Ascending aorta (tissue), 2 donors: ENCODE measurements around the gene MEMO1. TPM values are rescaled to one million over a fixed set of nuclear protein-coding genes. Genes with fewer than 3 reads are reported as not detected.
"Not testable (repeated sequence)": the region's sequence is repeated elsewhere in the genome, so short reads cannot be mapped to it uniquely, and the experiment has no call there.

Experiments used
- DNase-seq, 2 donors: peaks; one replicate each; pipeline ENCODE4 v3.0.0-alpha.2; 2019; ENCODE audit warnings: low spot score in 2 of 2
- H3K27ac ChIP-seq, 2 donors: fragments of 200-600 bp; sonication (generic); one replicate each; pipeline ENCODE4 v1.5.1; 2016 to 2017; ENCODE audit warnings: mild to moderate bottlenecking in 1 of 2
- H3K27me3 ChIP-seq: fragments of 200-600 bp; sonication (generic); one replicate; pipeline ENCODE4 v1.5.1; 2017
- H3K36me3 ChIP-seq, 2 donors: fragments of 200-600 bp; sonication (generic); one replicate each; pipeline ENCODE4 v1.5.1; 2016
- H3K4me1 ChIP-seq, 2 donors: fragments of 200-600 bp; sonication (generic); one replicate each; pipeline ENCODE4 v1.5.1; 2016 to 2017; ENCODE audit warnings: mild to moderate bottlenecking in 1 of 2
- H3K4me3 ChIP-seq, 2 donors: fragments of 200-600 bp; sonication (generic); one replicate each; pipeline ENCODE4 v1.5.1; 2016 to 2017; ENCODE audit warnings: mild to moderate bottlenecking in 1 of 2
- H3K9me3 ChIP-seq, 2 donors: fragments of 200-600 bp; sonication (generic); one replicate each; pipeline ENCODE4 v1.5.1; 2016
- CTCF ChIP-seq, 3 experiments: fragments of 200-600 bp in 2 of 3; fragments of 450-650 bp in 1 of 3; sonication (generic) in 2 of 3; IDR thresholded peaks; one replicate each; pipeline ENCODE4 v1.5.1; 2016 to 2019; ENCODE audit warnings: antibody characterized with exemption in 3 of 3, mild to moderate bottlenecking in 1 of 3, moderate library complexity in 1 of 3
- intact Hi-C: fragments of 100-400 bp; cut with DNase I; formaldehyde crosslinking; loops from one replicate; pipeline ENCODE4 v1.15.1; 2023
- total RNA-seq: library from RNA; depleted of rRNA; stranded (reverse); fragments of >200 nt; gene quantifications from one replicate; pipeline ENCODE4 v1.1.0, GENCODE V29; 2016

Gene MEMO1
- total RNA-seq, 1 donor from 2014 or later = 4.6 TPM

- intact Hi-C loops = loop anchor here (1.0 to 2.0 kb wide), 2 partner anchors 24 to 29 kb away; partner anchors contain the start of genes MEMO1 and SPAST
- Histone ChIP-seq H3K27me3 (no peaks in the 10 kb centered on the region), H3K4me3 (peak within 1 kb of the TSS; percentile 85 to 91), H3K27ac (peak within 1 kb of the TSS; percentile 80 to 81), H3K9me3 (no peaks in the 10 kb centered on the region), H3K36me3 (peaks cover 3 to 8% of the 10 kb centered on the region in 2 donors), H3K4me1 (peaks cover 0 to 5% of the 10 kb centered on the region in 2 donors)
- no peak for TF ChIP-seq CTCF (IDR thresholded peaks at IDR 0.05)
- peak; percentile 59 to 93 for DNase-seq
Observed at GRCh38 chr2:32039447-32040219, 28.8 kb upstream of the MEMO1 start, which contains the start of gene DPY30. TSS of gene DPY30 (minus strand) at chr2:32039805. CDS start at chr2:32039456, 349 bp downstream.

GRCh38 chr2:32034198-32034887 lies 23.5 kb upstream of the MEMO1 start:
- intact Hi-C loops = not testable (repeated sequence)

GRCh38 chr2:32018789-32019482 lies 8.1 kb upstream of the MEMO1 start:
- intact Hi-C loops = not testable (repeated sequence)

More at GRCh38 chr2:32034198-32034887, 23.5 kb upstream of the MEMO1 start:
- H3K36me3 ChIP-seq = peaks cover 16% of the 10 kb centered on the region in 2 donors
- not testable (repeated sequence) for DNase-seq, H3K4me3 ChIP-seq, H3K27me3 ChIP-seq, H3K4me1 ChIP-seq, H3K27ac ChIP-seq, H3K9me3 ChIP-seq

GRCh38 chr2:32012872-32013271 lies 2.1 kb upstream of the MEMO1 start:
- intact Hi-C loops = no loop called here
- DNase-seq = no peak
- Histone ChIP-seq H3K27ac (no peak overlapping the region), H3K4me1 (peaks cover 3 to 14% of the 10 kb centered on the region in 2 donors), H3K36me3 (peaks cover 0 to 17% of the 10 kb centered on the region in 2 donors), H3K9me3 (no peaks in the 10 kb centered on the region), H3K4me3 (no peak overlapping the region), H3K27me3 (no peaks in the 10 kb centered on the region)
- no peak for TF ChIP-seq CTCF (IDR thresholded peaks at IDR 0.05)

More at GRCh38 chr2:32018789-32019482, 8.1 kb upstream of the MEMO1 start:
- H3K4me1 ChIP-seq, H3K9me3 ChIP-seq, DNase-seq, H3K27me3 ChIP-seq, H3K4me3 ChIP-seq, H3K27ac ChIP-seq: not testable (repeated sequence)
- peaks cover 15 to 60% of the 10 kb centered on the region in 2 donors for H3K36me3 ChIP-seq

- H3K4me3 ChIP-seq = peak overlapping the region; percentile 70 to 89
- DNase-seq = no peak
- H3K9me3 ChIP-seq = no peaks in the 10 kb centered on the region
- no peak for TF ChIP-seq CTCF (IDR thresholded peaks at IDR 0.05)
- H3K4me1 ChIP-seq = peaks cover 3 to 23% of the 10 kb centered on the region in 2 donors
- H3K27me3 ChIP-seq = no peaks in the 10 kb centered on the region
- H3K27ac ChIP-seq = peak overlapping the region; percentile 86 to 98
- H3K36me3 ChIP-seq = peaks cover 0 to 3% of the 10 kb centered on the region in 2 donors
- intact Hi-C loops = loop anchor here (1.0 to 2.0 kb wide), 3 partner anchors 27 to 153 kb away; partner anchors contain the start of genes DPY30, SLC30A6 and SPAST
Observed at GRCh38 chr2:32011485-32011960, 715 bp upstream of the MEMO1 start.

GRCh38 chr2:32010280-32010669 lies 533 bp downstream of the MEMO1 start:
- Histone ChIP-seq H3K4me1 (peaks cover 3 to 23% of the 10 kb centered on the region in 2 donors), H3K27ac (peak overlapping the region; percentile 86 to 98), H3K4me3 (peak overlapping the region; percentile 70 to 89)
- not testable (repeated sequence) for H3K36me3 ChIP-seq, H3K27me3 ChIP-seq, H3K9me3 ChIP-seq
- peak in 1 of 2 donors; percentile 75 for DNase-seq
- intact Hi-C loops = loop anchor here (2.0 kb wide), 2 partner anchors 29 to 155 kb away; partner anchors contain the start of genes DPY30 and SLC30A6
